ENCODE results near the gene NTM.
"Not testable (repeated sequence)": the region's sequence is repeated elsewhere in the genome, so short reads cannot be mapped to it uniquely, and the experiment has no call there.

Gene NTM

GRCh38 chr11:132312701-132313111, 942.3 kb downstream of the NTM start:
- DNase-seq, result no peak

- DNase-seq, result no peak
Observed at GRCh38 chr11:132314911-132315455, 944.6 kb downstream of the NTM start.

GRCh38 chr11:132315696-132316095, 945.3 kb downstream of the NTM start:
- no peak for DNase-seq

- DNase-seq, result no peak
Observed at GRCh38 chr11:132318421-132319157, 948.2 kb downstream of the NTM start.

- not testable (repeated sequence) for DNase-seq
Observed at GRCh38 chr11:132319419-132319818, 949.0 kb downstream of the NTM start.

- DNase-seq, result no peak
Observed at GRCh38 chr11:132330515-132330914, 960.1 kb downstream of the NTM start.

- DNase-seq, result no peak
Observed at GRCh38 chr11:132332521-132332920, 962.1 kb downstream of the NTM start.

GRCh38 chr11:132334769-132335280, 964.4 kb downstream of the NTM start:
- DNase-seq, result no peak

- no peak for DNase-seq
Observed at GRCh38 chr11:132335311-132335710, 964.9 kb downstream of the NTM start.

GRCh38 chr11:132336781-132337535, 966.5 kb downstream of the NTM start:
- no peak for DNase-seq

- no peak for DNase-seq
Observed at GRCh38 chr11:132337819-132338416, 967.5 kb downstream of the NTM start.

- no peak for DNase-seq
Observed at GRCh38 chr11:132342408-132342807, 972.0 kb downstream of the NTM start.

GRCh38 chr11:132343445-132344175, 973.2 kb downstream of the NTM start:
- no peak for DNase-seq

GRCh38 chr11:132346558-132347148, 976.2 kb downstream of the NTM start:
- no peak for DNase-seq

- no peak for DNase-seq
Observed at GRCh38 chr11:132347156-132348090, 977.0 kb downstream of the NTM start.

- DNase-seq, result no peak
Observed at GRCh38 chr11:132349811-132350733, 979.7 kb downstream of the NTM start.

GRCh38 chr11:132351050-132351449, 980.6 kb downstream of the NTM start:
- DNase-seq, result no peak

GRCh38 chr11:132352497-132352896, 982.1 kb downstream of the NTM start:
- DNase-seq, result no peak

GRCh38 chr11:132353255-132353654, 982.8 kb downstream of the NTM start:
- DNase-seq, result no peak

All from cerebellar nuclear complex (tissue), 1 donor.